IPS DF 4.7 (cell line): ENCODE measurements around the gene METAP1D.

Experiments
- DNase-seq: peaks from one replicate; pipeline ENCODE4 v3.0.0-alpha.2; 2013; ENCODE audit warnings: low spot score; ENCODE audit errors: extremely low read depth

METAP1D gene

DNA sequence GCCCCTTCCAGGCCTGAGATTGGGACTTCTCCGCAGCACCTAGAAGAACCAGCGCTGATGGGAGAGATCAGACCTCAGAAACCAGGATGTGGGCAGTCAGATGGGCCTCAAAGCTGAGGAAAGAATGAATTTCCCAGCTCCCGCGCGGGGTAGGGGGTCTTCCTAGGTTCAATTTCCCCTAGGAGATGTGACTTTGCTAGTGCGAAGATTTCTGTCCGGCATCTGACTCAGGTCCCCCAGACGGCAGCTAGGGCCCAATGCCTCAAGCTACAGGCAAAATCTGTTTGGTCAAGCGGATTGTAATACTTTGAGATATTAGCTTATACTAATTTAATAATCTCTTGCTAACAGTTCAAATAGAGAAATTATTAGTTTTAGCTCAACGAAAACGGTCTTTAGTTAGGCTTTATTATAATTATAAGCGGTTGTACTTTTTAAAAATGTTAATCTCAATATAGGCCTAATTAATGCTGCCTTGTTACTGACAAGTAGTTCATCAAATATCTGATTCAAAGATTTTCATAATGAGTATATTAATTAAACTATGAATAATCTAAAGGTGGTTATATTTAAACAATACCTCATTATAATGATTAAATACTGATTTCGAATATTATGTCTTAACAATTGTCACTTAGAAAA, 91.4 kb downstream of the METAP1D start:
- DNase-seq, result no peak

DNA sequence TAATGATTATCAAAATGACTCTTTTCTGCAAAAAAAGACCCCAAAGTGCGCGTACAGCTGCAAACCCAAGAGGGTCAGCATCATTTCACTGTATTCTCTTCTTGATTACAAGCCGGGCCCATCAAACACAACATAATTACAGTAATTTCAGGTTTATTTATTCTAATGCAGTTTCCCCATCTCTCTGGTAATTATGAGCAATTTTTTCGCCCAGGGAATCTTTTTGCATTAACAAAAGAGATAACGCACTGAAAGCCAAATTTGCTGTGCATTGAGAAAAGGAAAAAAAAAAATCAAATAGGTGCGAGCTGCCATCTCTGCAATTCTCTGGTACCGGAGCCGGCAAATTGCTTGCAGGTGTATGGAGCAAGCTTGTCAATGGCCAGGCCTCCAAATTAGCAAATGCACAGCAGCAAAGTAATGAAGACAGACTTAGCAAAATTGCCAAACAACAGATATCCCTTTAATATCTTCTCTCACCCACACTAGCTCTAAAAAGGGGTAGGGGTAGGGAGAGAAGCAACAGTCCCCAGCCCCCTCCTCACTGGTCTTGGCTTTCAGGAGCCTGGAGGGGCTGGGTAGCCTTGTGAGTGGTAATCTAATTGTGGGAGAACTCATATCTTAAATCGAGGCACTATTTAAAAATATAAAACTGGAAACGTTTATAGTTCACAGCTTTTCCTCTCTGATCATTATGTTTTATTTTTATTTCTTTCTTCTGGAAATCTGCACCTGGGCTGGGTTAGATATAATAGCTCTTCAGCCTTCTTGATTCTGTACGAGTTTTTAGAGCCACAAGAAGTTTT, 92.2 kb downstream of the METAP1D start:
- DNase-seq, result no peak

DNA sequence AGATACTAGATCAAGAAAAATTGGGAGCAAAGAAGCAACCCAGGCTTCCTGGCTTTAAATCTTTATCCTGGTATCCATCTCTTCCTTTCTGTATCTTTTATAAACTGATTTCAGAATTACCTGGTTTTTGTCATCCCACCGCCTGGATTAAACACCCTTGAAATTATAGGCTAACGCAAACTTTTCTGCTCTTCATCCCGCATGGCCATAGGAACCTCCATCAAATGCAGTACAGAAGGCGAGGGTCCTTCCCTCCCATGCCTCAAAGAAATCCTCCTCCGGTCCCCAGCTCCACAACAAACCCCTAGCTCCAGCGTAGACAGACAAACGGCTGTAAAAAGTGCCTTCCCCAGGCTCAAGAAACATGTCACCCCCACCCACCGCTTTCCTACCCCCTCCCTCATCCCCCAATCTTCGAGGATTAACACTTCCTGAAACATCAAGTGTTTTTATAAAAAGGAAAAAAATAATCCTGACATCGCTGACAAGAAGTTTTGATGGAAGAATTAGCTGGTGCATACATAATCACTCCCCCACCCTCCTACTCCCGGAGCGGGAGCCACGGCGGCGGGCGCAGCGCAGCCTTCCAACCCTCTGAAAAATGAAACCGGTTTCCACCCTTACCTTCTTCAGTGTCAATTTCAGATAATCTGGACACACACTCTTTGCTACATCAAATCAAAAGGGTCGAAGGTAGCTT, 93.1 kb downstream of the METAP1D start:
- no peak for DNase-seq

DNA sequence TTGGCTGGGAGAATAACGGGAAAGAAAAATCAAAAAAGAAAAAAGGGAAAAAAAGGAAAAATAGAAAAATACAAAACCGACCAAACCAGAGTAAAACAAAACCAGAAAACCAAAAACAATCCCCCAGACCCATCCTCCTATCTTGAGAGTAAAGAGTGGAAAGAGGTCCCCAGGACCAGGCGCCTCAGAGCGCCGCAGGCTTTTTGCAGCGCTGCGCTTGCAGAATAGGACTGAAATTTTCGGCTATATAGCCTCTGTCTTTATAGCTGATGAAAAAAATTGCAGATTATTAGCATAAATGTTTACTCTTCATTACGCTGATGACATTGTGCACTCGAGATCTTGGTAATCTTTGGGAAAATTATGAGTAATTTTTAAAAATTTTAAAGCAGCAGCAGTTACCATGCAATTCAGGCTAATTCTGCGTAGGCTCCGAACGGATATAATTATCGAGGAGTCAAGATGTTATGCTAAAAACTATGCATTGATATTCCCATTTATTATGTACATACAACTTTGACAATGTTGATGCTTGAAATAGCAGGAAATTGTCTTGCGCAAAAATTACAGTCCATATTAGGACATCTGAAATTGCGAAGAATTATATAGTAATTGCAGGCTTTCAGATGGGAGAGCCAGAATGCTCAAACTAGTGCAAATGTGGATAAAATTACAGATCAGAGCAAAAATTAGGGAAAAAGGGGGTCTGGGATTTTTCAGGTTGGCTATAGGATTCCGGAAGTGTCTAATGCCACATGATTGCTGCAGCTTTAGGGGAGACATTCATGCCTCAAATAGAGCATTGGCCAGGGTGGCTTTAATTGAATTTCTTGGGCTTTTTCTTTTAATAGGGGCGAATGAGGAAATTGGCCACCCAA, 93.9 kb downstream of the METAP1D start:
- no peak for DNase-seq

DNA sequence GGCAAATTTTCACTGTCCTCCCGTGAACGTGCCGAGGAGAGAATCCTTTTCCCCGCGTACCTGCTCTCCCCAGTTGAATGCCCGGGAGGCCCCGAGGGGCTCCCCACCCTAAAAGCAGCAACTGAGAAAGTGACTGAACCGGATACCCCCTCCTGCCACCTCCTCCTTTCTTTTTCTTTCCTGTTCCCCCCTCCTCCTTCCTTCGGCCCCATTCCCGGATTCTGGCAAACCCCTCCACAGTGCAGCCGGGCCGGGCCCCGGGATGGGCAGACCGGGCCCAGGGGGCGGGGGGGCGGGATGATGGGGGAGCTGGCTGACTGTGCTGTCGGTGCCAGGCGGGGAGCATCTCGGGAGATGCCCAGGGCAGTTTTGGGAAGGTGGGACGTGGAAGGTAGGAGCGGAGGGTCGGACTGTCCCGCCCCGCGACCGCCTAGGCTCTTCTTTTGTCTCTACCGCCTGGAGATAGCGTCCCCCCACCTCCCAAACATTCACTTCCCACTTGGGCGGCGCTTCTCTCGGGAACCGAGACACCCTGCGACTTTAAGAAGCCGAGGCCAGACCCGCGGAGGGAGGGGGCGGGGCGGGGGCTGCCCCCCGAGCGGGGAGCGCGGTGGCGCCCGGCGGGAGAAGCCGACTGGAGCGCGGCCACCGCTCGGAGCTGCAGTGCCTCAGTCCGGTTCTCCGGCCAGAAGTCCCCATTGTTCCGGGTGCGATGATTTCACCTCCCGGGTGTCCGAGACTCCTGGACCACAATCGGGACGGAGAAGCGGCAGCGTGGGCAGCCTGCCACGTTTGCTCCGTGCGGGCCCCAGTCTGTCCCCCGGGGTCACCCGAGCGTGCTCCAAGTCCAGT, 94.8 kb downstream of the METAP1D start:
- DNase-seq, result no peak

DNA sequence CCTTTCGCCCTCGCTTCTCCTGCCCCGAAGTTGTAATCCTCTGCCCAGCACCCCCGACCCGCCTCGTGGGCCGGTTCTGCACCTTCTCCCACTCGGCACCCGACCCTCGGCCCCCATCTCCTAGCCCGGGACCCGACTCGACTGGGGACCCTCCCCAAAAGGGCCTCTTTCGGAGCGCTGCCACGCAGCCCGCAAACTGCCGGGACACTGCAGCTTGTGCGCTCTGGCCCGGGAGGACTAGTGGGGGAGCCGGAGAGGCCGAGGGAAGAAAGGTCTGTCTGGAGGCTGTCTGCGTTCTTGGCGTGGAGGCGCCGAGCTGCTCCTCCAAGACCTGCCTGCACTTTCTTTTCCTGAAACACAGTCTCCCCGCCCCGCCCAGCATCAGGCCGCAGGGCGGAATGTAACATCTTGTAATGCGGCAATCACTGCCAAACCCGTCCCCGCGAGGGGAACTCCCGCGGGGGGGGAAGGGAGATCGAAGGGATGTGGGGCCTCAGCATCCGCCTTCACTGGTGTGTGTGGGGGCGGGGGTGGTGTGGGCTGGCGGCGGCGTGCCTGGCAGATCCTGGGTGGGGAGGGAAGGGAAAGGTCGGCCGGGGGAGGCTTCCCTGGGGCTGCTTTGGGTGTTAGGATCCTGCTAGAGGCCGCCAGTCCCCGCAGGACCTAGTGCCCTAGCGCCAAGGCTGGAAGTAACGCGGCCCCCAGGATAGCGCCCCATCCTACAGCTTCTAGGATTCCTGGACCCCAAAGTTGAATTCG, 95.6 kb downstream of the METAP1D start:
- DNase-seq, result no peak

DNA sequence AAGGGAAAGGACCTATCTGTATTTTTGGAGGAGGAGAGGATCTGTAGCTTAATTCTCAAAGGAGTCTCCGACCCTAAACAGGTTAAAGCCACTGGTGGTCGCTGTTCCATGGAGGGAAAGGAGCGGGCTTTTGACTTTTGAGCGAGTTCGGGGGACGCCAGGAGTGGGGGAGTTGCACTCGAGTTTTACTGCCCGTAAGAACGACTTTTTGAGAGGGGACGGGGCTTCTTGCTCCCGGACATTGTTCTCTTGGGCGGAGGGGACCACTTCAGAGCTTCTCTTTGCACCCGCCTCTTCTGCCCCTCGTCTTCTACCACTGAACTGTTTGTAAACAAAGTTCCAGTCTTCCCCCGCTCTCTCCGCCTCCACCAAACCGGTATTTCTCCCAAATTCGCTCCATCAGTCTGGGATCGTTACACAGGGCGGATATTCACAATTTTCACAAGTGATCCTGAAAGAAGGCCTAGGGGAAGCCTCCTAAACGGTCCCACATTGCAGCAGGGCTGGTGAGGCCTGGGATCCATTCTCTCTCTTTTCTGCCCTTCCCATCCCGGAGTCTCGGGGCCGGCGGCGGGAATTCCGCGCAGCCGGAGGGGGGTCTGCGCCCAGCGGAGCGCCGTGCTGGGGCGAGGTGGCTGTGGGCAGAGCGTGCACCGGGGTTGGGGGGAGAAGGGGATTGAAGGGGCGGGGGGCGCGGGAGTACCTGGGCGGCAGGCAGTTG, 96.3 kb downstream of the METAP1D start:
- no peak for DNase-seq

DNA sequence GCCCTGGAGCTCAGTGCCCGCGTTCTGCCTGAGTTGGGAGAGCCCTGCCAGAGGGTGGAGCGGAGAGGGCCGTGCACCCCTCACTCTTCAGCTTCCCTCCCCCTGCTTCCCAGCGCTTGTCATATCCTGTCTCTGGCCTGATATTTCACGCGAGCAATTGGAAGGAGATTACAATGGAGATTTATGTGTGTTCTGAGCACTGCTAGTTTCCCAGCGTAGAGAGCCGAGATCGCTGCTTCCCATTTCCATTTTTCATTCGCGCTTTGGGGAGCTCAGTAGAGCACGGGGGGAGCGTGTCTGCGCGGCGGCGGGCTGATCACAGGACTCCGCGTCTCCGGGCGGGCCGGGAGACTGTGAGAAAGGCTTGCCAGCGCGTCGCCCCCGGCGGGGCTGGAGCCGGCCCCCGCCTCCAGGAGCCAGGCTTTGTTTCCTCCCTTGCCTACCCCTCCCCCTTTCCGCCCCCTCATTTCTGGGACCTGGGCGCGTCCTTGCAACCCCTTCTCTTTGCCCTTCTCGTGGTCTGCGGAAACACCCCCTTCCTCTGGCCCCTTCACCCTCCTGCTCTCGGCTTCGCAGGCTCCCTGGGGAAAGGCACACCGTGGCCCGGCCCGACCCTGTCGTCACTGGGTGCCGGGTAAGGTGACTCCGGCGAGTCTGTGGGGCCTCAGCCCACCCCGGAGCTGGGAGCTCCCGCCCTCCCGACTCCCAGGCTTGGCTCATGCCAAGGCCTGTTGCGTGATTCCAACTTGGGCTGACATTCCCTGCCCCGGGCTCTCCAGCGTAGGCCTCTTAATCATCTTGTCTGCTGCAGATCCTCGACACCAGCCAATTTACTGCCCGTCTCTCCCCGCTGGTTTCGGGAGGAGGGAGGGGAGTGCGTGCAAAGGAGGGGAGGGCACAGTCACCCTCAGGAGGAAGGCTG, 97.1 kb downstream of the METAP1D start:
- no peak for DNase-seq

DNA sequence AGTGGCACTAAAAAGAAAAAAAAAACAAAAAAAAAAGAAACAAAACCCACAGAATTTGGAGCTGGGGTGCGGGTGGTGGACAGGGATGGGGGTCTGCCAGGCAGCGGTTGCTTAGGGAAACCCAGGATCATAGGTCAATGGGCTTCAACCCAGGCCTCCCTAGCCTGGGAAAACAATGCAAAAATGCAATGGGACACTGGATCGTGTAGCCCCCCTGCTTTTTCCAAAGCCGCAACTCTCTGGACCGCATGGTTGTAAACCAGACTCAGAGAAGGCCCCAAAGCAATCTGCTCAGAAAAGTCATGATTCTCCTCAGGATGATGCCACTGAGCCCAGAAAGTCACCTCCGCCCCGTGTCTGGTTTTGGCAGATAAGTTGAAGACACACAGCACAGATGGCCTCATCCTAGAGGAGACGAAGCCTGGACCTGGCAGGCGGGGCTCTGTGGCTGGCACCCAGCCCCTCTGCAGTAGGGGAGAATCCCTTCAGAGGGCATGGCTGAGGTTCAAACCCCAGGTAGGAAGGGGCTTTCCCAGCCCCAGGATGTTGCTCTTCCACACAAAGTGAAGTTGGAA, 97.9 kb downstream of the METAP1D start:
- no peak for DNase-seq

DNA sequence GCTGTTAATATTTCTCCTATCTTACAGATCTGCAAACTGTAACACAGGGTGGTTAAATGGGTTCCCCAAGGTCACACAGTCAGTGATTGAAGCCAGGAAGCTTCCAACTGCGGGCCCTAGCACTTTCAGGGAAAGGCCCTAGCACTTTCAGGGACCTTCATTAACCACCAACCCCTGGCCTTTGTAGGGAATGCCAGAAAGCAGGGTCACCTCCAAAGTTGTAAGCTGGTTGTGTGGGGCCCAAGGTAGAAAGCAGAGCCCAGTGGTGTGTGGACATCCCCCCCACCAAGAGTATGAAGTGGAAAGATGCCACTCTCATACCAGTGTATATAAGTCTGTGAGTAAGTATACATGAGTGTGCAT, 98.5 kb downstream of the METAP1D start:
- DNase-seq, result no peak

DNA sequence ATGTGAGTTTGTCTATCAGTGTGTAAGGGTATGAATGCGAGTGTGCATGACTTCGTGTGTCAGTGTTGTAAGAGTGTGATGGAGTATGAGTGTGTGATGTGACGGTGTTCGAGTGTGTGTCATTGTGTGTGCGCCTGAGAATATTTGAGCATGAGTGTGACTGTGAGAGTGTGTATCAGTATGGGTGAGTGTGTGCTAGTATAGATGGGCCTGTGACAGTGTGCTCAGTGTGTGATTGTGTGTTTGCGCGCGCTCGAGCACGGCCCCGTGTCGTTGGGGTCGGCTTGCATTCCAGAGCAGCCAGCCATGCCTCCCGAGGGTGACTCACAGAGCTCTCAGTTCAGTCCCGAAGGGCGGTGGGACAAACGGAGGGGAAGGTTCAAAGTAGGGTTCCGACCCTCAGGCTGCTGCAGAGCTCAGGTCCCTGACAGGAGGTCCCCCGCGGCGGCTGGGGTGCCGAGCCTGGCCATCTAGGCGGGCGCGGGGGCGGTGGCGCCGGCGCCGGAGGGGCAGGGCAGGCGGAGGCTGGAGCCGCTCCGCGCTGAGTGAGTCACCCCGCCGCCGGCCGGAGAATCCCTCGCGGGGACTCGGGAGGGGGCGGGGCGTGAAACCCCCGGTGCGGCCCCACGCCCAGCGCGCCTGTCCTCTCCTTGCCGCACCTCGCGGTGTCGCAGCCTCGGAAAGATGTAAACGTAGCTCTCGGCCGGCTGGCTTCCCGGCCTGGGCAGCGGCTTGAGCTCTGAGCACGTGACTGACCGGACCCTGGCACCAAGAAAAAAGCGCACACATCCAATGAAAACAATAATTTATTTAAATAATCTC, 99.1 kb downstream of the METAP1D start:
- no peak for DNase-seq

DNA sequence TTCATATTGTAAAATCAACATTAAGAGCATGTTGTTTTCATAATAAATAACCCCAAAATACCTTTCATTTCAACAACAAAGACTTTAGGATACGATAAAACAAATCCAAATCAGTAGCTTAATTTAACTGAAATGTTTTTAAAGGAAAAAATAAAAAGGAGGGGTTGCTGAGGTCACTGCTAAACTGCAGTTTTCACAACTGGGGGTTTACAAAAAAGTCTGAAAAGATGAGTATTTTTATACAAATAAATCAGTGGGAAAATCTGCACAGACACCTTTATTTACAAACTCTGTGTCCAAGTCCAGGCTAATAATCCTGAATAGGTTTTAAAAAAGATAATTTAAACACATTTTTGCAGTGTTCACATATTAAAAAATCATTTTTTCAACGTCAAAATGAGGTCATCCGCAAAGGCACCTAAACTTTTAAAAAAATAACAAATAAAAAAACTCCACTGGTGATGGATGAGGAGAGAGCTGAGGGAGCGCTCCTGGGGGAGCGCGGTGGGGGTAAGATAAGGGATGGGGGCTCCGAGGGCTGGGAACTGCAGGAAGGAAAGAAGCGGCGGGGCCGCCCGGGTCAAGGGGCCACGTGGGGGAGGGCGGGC, 99.8 kb downstream of the METAP1D start:
- no peak for DNase-seq

DNA sequence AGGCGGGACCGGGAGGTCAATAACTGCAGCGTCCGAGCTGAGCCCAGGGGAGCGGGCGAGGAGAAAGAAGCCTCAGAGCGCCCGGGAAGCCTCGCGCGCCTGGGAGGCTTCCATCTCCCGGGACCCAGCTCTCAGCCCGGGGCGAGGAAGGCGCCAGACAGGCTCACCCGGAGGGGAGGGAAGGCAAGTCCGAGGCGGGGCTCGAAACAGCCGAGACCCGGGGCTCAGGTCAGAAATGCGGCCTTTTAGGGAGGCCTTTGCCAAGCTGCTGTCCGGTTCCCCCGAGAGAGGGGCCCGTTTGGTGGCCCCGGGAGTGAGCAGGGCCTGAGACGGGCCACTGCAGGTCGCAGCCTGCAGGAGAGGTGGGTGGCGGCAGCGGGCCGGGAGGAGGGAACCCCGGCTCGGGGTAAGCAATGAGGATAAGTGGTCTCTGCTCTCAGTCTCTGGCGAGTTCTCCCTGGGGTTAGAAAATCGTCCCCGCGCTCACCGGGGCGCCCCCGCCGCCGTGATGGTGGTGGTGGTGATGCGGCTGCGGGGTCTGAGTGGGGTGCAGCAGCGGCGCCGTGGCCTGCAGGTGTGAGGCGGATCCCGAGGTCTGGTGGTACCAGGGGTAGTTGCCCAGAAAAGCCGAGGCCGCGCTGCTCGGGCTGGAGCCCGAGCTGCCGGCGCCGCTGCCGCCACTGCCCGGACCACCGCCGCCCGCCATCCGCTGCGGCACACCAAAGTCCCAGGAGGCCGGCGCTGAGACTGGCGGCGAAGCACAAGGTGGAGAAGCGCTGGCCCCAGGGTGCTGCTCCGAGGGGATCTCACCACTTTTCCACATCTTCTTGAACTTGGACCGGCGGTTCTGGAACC, 100.6 kb downstream of the METAP1D start:
- DNase-seq, result no peak

DNA sequence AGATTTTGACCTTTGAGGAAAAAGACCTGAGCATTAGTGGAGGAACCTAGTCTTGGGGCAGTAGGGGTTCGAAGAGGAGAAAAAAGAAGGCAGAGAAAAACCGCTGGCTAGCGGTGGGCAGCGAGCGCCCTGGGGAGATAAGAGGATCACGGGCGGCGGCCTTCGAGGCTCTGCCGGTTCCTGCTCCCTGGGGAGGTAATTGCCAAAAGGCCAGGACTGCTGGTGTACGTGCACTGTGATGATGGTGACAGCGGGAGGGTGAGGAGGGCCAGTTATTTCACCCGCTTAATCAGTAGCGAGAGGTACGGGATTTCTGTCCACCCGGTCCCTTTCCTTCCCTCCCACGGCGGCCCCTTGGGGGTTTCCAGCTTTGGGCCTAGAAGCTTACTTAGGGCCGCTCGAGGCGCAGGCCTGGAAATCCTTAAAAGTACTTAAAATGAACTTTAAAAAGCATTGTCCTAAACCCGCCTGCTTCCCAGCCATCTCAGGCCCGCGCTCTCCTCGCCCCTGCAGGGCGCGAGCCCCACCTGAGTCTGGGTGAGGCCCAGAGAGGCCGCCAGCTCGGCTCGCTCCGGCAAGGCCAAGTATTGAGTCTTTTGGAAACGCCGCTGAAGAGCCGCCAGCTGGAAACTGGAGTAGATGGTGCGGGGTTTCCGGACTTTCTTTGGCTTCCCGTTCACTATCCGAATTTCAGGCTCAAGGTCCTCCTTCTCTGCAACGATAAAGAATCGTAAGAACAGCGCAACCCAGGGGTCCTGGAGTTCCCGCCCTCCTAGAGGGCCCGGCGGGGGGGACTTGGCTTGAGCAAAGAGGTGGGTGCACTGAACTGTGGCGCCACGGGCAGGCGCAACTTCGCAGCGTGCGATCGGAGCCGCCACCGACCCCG, 101.4 kb downstream of the METAP1D start:
- DNase-seq, result no peak
